NCI-H2196 treated with DMSO at 0.1 percent for 48 hours (cell line): ENCODE measurements around the gene ZNF516.

Experiments
- DNase-seq: peaks from one replicate; lab custom pipeline; 2025; ENCODE audit not compliant: unreplicated experiment; lab: John Stamatoyannopoulos, UW

The ZNF516 gene

GRCh38 chr18:76444446-76445105 is 50.5 kb downstream of the ZNF516 start:
- no peak for DNase-seq

DNA sequence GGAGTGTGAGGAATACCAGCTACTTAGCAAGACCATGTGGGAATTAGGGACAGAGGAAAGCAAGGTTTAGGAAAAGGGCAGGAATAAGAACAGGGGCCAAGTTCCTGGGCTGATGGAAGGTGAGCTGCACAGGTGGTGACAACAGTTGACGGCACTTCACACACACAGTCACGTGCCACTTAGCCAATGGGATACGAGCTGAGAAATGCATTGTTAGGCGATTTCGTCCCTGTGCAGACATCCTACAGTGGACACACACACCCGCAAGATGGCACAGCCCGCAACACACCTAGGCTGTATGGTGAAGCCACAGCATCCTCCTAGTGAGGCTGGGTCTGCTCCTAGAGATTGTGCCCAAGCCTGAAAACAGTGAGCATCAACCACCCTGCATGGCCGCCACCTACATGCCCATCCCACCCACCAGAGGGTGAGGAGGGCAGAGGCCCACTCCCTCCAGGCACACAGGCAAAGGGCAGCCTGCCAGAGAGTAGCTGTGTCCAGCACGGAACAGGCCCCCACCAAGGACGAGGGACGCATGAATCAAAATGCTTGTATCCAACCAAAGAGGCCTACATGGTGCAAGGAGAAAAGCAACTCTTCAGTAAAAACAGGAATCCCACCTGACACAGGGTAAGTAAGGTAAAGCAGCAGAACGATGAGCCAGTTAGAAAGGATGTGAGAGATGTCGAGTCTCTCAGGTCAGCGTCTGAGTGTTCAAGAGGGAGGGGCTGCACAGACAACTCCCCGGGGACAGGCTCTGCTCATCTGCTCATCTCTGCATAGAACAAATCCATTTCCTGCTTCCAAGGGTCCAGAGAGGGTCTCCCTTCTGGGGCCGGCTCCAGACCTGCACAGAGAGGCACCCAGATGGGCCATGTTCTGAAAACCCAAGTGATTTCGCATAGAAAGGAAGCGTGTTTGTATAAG is 51.3 kb downstream of the ZNF516 start:
- DNase-seq = no peak

GRCh38 chr18:76442413-76443171 is 52.5 kb downstream of the ZNF516 start:
- no peak for DNase-seq

- DNase-seq = no peak
Measured at GRCh38 chr18:76441668-76442412, 53.2 kb downstream of the ZNF516 start.

DNA sequence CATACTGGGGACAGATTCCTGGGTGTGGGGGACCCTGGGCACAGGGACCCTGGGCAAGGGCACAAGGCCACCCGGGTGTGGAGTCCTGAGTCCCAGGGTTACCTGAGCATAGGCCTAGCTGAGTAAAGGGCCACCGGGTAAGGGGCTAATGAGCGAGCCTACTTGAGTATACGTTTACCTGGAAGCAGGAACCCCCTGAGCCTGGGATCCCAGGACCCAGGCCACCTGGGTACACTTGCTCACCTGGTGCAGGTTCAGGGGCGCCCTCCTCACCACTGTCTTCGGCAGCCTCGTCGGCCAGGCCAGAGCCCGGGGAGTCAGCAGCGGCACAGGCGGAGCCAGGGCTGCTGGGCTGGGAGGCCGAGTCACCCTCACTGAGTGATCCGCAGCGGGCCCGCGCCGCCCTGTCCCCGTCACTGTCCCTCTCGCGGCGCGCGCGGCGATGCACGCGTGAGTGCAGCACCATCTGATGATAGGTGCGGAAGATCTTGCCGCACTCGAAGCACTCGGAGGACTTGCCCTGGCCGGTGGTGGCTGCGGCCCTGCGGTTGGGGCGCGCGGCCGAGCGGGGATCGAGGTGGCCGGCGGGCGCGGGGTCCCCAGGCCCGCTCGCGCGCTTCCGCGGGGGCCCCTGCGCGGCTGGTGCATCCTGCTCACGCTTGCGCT is 53.9 kb downstream of the ZNF516 start:
- no peak for DNase-seq

DNA sequence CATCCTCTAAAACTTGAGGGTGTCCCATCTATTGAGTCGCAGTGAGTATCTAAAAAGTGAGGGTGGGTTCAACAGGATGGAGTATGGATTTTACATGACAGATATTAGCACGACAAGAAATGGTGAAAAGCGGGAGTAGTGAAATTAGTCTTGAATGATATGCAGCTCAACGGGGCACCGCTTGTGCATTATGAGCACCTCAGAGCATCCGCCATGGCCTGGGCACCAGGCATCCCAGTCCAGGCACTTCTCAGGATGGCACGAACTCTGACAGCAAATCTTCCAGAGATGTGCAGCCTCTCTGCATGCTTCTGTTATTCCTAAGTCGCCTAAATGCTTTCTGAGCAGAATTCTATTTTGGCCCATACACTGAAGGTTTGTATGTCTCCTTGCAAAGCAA is 57.1 kb downstream of the ZNF516 start:
- no peak for DNase-seq

GRCh38 chr18:76437011-76437410 is 58.0 kb downstream of the ZNF516 start:
- no peak for DNase-seq

- no peak for DNase-seq
Measured at GRCh38 chr18:76436342-76436741, 58.7 kb downstream of the ZNF516 start.

- DNase-seq = no peak
Measured at GRCh38 chr18:76435316-76435989, 59.6 kb downstream of the ZNF516 start.

DNA sequence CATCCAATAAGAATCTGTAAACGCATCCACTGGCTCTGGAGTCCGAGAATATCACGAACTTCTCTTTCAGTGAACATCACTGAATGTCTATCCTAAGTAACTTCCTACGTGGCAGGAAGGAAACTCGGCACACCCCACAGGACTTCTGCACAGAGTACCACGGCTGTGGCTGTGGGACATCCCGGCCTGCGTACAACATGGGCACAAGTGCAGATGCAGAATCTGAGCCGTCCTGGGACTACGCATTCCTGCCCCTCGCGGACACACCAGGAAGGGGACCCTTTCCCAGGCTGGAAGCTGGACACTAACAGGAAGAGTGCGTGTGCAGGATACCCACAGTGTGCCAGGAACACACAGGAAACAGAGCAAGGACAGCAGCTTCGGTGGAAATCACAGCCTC is 60.6 kb downstream of the ZNF516 start:
- DNase-seq = no peak

- DNase-seq = no peak
Measured at GRCh38 chr18:76433788-76434187, 61.3 kb downstream of the ZNF516 start.

GRCh38 chr18:76432970-76433767 is 61.9 kb downstream of the ZNF516 start:
- no peak for DNase-seq

GRCh38 chr18:76432274-76432755 is 62.7 kb downstream of the ZNF516 start:
- DNase-seq = no peak

- no peak for DNase-seq
Measured at GRCh38 chr18:76431437-76432273, 63.4 kb downstream of the ZNF516 start.

- no peak for DNase-seq
Measured at GRCh38 chr18:76430636-76431035, 64.4 kb downstream of the ZNF516 start.

- no peak for DNase-seq
Measured at GRCh38 chr18:76429262-76430126, 65.5 kb downstream of the ZNF516 start.
